Measurements from ENCODE around the gene FGG.

FGG gene

DNA sequence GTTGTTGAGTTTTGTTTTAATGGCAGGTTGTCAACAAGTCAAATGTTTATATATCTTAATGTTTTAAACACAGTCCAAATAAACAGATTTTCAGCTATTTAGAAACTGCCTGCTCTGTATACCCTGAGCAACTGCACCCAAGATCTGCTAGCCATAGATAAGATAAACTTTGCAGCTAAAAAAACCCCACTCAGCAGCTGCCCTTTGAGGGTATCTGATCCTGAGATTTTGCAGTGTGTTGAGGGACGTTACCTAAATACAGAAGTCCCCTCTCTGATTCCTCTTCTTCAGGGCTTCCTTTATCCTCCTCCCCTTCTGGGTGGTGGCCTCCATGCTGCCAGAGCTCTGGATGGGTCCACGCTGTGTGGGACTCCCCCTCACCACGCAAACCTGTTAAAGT lies 11.0 kb upstream of the FGG start:
- TF ChIP-seq JUND (IDR thresholded peaks at IDR 0.05; ENCODE audit: low read depth): no peak
- DNase-seq (ENCODE audit: low read depth in 1 of 2, low spot score in 1 of 2): no peak
- in situ Hi-C loops (cut with HindIII; ENCODE audit: low pct_unique_long_range_greater_than_20kb, low sequenced_read_pairs): no loop called here

- in situ Hi-C loops (cut with HindIII; ENCODE audit: low pct_unique_long_range_greater_than_20kb, low sequenced_read_pairs): no loop called here
- TF ChIP-seq JUND (IDR thresholded peaks at IDR 0.05; ENCODE audit: low read depth): no peak
- DNase-seq (ENCODE audit: low read depth in 1 of 2, low spot score in 1 of 2): peak; percentile 43 to 54
Observed at GRCh38 chr4:154622598-154622997, 10.1 kb upstream of the FGG start.

DNA sequence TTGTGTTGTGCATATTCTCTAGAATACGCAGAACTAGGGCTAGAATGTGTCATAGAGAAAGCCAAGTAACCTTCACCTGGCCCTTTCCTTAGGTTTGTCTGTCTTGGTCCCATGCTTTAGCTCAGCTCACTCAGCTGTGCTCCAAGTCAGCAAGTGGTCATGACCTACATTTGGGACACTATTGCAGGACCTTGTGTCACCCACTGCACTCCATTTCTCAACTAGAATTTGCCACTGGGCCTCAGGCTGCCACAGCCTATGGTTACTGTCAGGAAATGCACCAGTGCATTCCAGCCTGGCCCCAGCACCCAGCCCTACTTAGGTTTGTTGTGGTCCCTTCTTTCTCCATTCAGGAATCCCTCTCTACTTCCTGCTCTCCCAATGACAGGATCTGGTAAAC lies 7.7 kb upstream of the FGG start:
- in situ Hi-C loops (cut with HindIII; ENCODE audit: low pct_unique_long_range_greater_than_20kb, low sequenced_read_pairs): no loop called here
- DNase-seq (ENCODE audit: low read depth in 1 of 2, low spot score in 1 of 2): no peak
- TF ChIP-seq JUND (IDR thresholded peaks at IDR 0.05; ENCODE audit: low read depth): no peak

- TF ChIP-seq JUND (IDR thresholded peaks at IDR 0.05; ENCODE audit: low read depth): no peak
- in situ Hi-C loops (cut with HindIII; ENCODE audit: low pct_unique_long_range_greater_than_20kb, low sequenced_read_pairs): no loop called here
- DNase-seq (ENCODE audit: low read depth in 1 of 2, low spot score in 1 of 2): peak; percentile 19 to 68
Observed at GRCh38 chr4:154618708-154619315, 6.4 kb upstream of the FGG start.

GRCh38 chr4:154617820-154618317 lies 5.4 kb upstream of the FGG start:
- in situ Hi-C loops (cut with HindIII; ENCODE audit: low pct_unique_long_range_greater_than_20kb, low sequenced_read_pairs): no loop called here
- DNase-seq (ENCODE audit: low read depth in 1 of 2, low spot score in 1 of 2): no peak
- no peak for TF ChIP-seq JUND (IDR thresholded peaks at IDR 0.05; ENCODE audit: low read depth)

DNA sequence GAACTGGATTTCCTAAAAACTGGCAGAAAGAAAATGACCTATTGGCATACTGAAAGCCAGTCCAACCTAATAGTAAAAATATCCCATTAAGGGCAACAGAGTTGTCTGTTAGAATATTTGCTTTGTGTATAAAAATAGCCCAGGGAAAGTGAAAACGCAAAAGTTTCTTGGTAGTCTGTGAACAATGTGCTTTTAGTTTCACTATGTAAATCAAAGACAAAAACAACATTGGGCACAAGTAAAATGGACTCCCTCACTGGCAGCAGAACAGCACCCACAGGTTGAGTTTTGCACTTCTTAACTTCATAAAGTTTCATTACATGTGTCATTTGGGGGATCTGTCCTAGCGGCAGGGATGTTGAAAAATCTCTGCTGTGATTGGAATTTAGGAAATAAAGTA lies 4.3 kb upstream of the FGG start:
- no peak for TF ChIP-seq JUND (IDR thresholded peaks at IDR 0.05; ENCODE audit: low read depth)
- DNase-seq (ENCODE audit: low read depth in 1 of 2, low spot score in 1 of 2): no peak
- in situ Hi-C loops (cut with HindIII; ENCODE audit: low pct_unique_long_range_greater_than_20kb, low sequenced_read_pairs): no loop called here

DNA sequence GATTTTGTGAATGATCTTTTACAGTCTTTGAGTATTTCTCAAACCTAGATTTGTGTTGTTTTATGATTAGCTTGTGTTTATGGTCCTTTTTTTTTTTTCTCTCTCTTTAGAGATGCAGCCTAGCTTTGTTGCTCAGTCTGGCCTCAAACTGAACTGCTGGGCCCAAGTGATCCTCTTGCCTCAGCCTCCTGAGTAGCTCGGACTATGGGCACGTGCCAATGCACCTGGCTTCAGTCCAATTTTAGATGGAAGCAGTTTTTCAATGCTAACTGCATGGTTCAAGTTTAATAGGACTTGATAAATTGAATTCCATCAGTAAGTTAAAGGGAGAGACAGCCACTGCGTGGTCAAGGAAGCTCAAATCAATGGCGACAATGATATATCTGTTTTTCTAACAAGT lies 3.8 kb upstream of the FGG start:
- DNase-seq (ENCODE audit: low read depth in 1 of 2, low spot score in 1 of 2): no peak
- in situ Hi-C loops (cut with HindIII; ENCODE audit: low pct_unique_long_range_greater_than_20kb, low sequenced_read_pairs): no loop called here
- no peak for TF ChIP-seq JUND (IDR thresholded peaks at IDR 0.05; ENCODE audit: low read depth)

- DNase-seq (ENCODE audit: low read depth in 1 of 2, low spot score in 1 of 2): no peak
- in situ Hi-C loops (cut with HindIII; ENCODE audit: low pct_unique_long_range_greater_than_20kb, low sequenced_read_pairs): no loop called here
- TF ChIP-seq JUND (IDR thresholded peaks at IDR 0.05; ENCODE audit: low read depth): no peak
Observed at GRCh38 chr4:154615211-154615610, 2.8 kb upstream of the FGG start.

DNA sequence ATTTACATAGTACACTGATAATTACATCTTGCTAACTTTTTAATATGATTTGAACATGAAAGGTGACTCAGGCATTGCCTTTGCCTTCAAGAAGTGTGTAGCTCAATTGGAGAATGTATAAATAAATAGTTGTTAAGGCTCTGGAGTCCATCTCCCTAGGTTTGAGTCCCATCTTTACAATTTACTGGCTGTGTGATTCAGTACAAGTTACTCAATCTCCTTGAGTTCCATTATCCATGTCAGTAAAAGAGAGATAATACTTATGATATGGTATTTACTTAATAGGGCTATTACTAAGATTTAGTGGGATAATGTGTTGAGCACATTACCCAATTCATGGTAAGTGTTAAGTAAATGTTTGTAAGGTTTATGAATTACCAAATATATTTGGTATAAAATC lies 1.9 kb upstream of the FGG start:
- no peak for DNase-seq (ENCODE audit: low read depth in 1 of 2, low spot score in 1 of 2)
- in situ Hi-C loops (cut with HindIII; ENCODE audit: low pct_unique_long_range_greater_than_20kb, low sequenced_read_pairs): no loop called here
- no peak for TF ChIP-seq JUND (IDR thresholded peaks at IDR 0.05; ENCODE audit: low read depth)

DNA sequence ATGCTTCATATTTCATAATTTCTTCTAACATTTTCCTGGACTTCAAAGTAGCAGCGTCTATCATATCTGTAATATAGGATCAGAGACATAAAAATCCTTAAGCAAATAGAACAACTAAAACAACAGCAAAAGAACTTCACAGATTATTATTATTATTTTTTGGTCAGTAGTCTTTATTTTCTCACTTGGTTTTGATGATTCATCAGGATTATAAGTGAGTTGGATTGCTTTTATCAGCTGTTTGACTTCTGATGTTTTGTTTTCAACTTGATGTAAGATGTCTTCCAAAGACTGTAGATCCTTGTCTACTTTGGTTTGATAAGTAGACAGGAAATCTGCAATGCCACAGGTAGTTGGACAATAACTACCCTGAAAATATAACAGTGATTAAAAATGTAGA lies 623 bp downstream of the FGG start:
- no peak for TF ChIP-seq JUND (IDR thresholded peaks at IDR 0.05; ENCODE audit: low read depth)
- in situ Hi-C loops (cut with HindIII; ENCODE audit: low pct_unique_long_range_greater_than_20kb, low sequenced_read_pairs): no loop called here
- no peak for DNase-seq (ENCODE audit: low read depth in 1 of 2, low spot score in 1 of 2)

DNA sequence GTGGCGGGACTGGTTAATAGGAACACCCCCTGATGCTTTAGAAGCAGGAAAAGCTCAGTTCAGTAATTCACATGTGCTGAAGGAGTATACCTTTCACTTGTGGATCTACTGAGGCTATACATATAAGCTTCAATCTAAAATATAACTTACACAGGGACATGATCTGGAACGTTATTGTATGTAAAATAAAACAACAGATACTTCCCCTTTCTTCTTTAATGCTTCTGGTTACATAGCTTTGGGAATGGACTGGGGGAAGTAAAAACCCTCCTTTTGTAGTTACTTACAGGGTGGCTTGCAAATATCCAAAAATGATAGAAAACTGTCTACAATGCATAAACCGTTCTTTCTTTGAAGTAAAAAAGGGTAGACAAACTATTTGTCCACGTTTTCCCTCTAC lies 1.9 kb downstream of the FGG start:
- in situ Hi-C loops (cut with HindIII; ENCODE audit: low pct_unique_long_range_greater_than_20kb, low sequenced_read_pairs): no loop called here
- TF ChIP-seq JUND (IDR thresholded peaks at IDR 0.05; ENCODE audit: low read depth): no peak
- DNase-seq (ENCODE audit: low read depth in 1 of 2, low spot score in 1 of 2): no peak

- DNase-seq (ENCODE audit: low read depth in 1 of 2, low spot score in 1 of 2): no peak
- in situ Hi-C loops (cut with HindIII; ENCODE audit: low pct_unique_long_range_greater_than_20kb, low sequenced_read_pairs): no loop called here
- no peak for TF ChIP-seq JUND (IDR thresholded peaks at IDR 0.05; ENCODE audit: low read depth)
Observed at GRCh38 chr4:154609532-154609931, 2.9 kb downstream of the FGG start.

DNA sequence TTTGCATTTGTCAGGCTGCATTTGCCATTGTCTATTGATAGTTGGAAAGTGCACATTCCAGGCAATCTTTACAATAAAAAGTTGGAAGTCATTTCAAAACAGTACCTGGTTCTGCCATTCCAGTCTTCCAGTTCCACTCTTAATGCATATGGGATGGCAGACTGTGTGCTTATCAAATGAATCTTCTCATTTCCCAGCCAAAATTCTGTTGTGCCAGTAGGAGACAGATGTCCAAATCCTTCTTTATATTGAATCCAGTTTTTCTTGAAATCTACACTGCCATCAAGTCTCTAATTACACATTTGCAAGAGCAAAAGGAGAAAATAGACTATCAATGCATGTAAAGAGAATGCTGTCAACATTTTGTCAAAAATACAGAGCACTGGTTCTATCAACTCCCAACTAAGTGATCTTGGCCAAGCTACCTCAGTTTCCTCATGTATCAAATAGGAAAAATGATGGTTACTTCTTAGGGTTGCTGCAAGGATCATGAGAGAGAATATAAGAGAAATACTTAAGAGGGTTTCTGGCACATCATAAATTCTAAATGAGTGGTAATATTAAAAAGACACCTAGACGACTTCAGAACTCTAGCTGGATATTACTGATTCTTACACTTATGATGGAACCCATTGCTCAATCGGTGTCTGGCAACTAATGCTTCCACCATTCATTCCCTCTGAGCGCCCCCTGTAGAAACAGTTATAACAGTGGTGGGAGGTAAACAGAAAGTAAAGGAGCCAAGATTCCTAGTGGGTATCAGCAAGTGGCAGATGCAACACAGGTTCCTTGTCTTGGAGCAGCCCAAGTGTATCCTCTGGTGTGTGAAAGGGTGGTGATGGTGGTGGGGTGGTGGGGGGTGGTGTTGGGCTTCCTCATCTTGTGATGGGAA lies 3.8 kb downstream of the FGG start:
- no peak for DNase-seq (ENCODE audit: low read depth in 1 of 2, low spot score in 1 of 2)
- in situ Hi-C loops (cut with HindIII; ENCODE audit: low pct_unique_long_range_greater_than_20kb, low sequenced_read_pairs): no loop called here
- no peak for TF ChIP-seq JUND (IDR thresholded peaks at IDR 0.05; ENCODE audit: low read depth)

Data from T47D (cell line).